Naive thymus-derived CD4-positive, alpha-beta T cell (primary cell): ENCODE results near the gene C1QTNF2. TPM values are rescaled to one million over a fixed set of nuclear protein-coding genes. Genes with fewer than 3 reads are reported as not detected.
A peak's percentile ranks its signal among the peaks of the same experiment; 100 is the strongest.

Experiments used
- ATAC-seq: fragments of 150-1000 bp; cut with Tn5 transposase; 2 replicates; pipeline ENCODE4 v1.10.0; 2021; ENCODE audit warnings: mild to moderate bottlenecking, moderate library complexity
- CTCF ChIA-PET: fragments of 350-600 bp; sonication (Branson Sonifier 250); formaldehyde crosslinking; loops from one replicate; lab custom pipeline; 2021; ENCODE audit warnings: antibody characterized with exemption; lab: Charles Lee
- POLR2A ChIA-PET: fragments of 350-600 bp; sonication (Branson Sonifier 250); formaldehyde crosslinking; loops from one replicate; lab custom pipeline; 2021; ENCODE audit warnings: antibody characterized with exemption, inconsistent platforms; lab: Charles Lee
- DNase-seq, 9 donors: peaks; one replicate each; pipeline versions ENCODE4 v3.0.0 to v3.0.0-alpha.2; 2020 to 2022; ENCODE audit warnings: mixed read lengths in 1 of 9
- H3K27ac ChIP-seq: one replicate; pipeline ENCODE4 v1.7.0; 2013; ENCODE audit warnings: mild to moderate bottlenecking, low read depth, low read length, moderate library complexity
- H3K27me3 ChIP-seq, 2 donors: one replicate each; pipeline ENCODE4 v1.7.0; 2013; ENCODE audit warnings: low read length in 2 of 2, mild to moderate bottlenecking in 2 of 2, moderate library complexity in 2 of 2; ENCODE audit not compliant: control insufficient read depth in 2 of 2, insufficient read depth in 2 of 2
- H3K36me3 ChIP-seq, 3 experiments: 1 replicate in 2 of 3; 2 replicates in 1 of 3; pipeline ENCODE4 v1.7.0; 2013; ENCODE audit warnings: low read length in 3 of 3, mild to moderate bottlenecking in 3 of 3, moderate library complexity in 1 of 3; ENCODE audit not compliant: insufficient read depth in 3 of 3, control insufficient read depth in 2 of 3
- H3K4me1 ChIP-seq, 2 donors: one replicate each; pipeline ENCODE4 v1.7.0; 2013; ENCODE audit warnings: low read length in 2 of 2, mild to moderate bottlenecking in 2 of 2, moderate library complexity in 1 of 2; ENCODE audit not compliant: control insufficient read depth in 2 of 2, insufficient read depth in 2 of 2
- H3K4me3 ChIP-seq: 2 replicates; pipeline ENCODE4 v1.7.0; 2013; ENCODE audit warnings: mild to moderate bottlenecking, low read length
- H3K9me3 ChIP-seq, 3 experiments: 1 replicate in 2 of 3; 2 replicates in 1 of 3; pipeline ENCODE4 v1.7.0; 2013; ENCODE audit warnings: low read length in 3 of 3; ENCODE audit not compliant: control insufficient read depth in 2 of 3
- H3K27ac Mint-ChIP-seq, 9 donors: one replicate each; pipeline ENCODE4 v1.8.0; 2020 to 2022; ENCODE audit warnings: mixed read lengths in 9 of 9, mild to moderate bottlenecking in 8 of 9, moderate library complexity in 5 of 9, inconsistent platforms in 2 of 9
- H3K27me3 Mint-ChIP-seq, 5 donors: one replicate each; pipeline ENCODE4 v1.8.0; 2021 to 2022; ENCODE audit warnings: mixed read lengths in 5 of 5, mild to moderate bottlenecking in 1 of 5
- H3K36me3 Mint-ChIP-seq, 5 donors: one replicate each; pipeline ENCODE4 v1.8.0; 2020 to 2022; ENCODE audit warnings: mixed read lengths in 5 of 5, mild to moderate bottlenecking in 3 of 5, inconsistent platforms in 1 of 5
- H3K4me1 Mint-ChIP-seq, 7 donors: one replicate each; pipeline ENCODE4 v1.8.0; 2020 to 2022; ENCODE audit warnings: mixed read lengths in 7 of 7, mild to moderate bottlenecking in 3 of 7, inconsistent platforms in 1 of 7
- H3K4me3 Mint-ChIP-seq, 10 donors: one replicate each; pipeline ENCODE4 v1.8.0; 2020 to 2022; ENCODE audit warnings: mild to moderate bottlenecking in 10 of 10, mixed read lengths in 10 of 10, moderate library complexity in 6 of 10, inconsistent platforms in 2 of 10
- H3K9me3 Mint-ChIP-seq, 11 donors: one replicate each; pipeline ENCODE4 v1.8.0; 2020 to 2022; ENCODE audit warnings: mixed read lengths in 11 of 11, mild to moderate bottlenecking in 4 of 11, inconsistent platforms in 1 of 11, moderate library complexity in 1 of 11
- intact Hi-C, 2 donors: fragments of 100-400 bp; cut with micrococcal nuclease; formaldehyde crosslinking; loops; one replicate each; pipeline ENCODE4 v1.15.1; 2023
- polyA plus RNA-seq, 2 donors: library from polyadenylated mRNA; unstranded; fragments of 300-500 nt; fragmentation: Illumina TruSeq; gene quantifications; one replicate each; pipeline ENCODE4 v1.2.3, GENCODE V29; 2021
- total RNA-seq, 6 experiments: library from RNA in 5 of 6; stranded (reverse) in 5 of 6; gene quantifications; 1 replicate in 5 of 6; 2 replicates in 1 of 6; pipeline ENCODE4 v1.2.3 and lab custom pipeline; 2021 to 2026

C1QTNF2 gene
- total and polyA plus RNA-seq, 7 experiments from 2014 or later: not detected

DNA sequence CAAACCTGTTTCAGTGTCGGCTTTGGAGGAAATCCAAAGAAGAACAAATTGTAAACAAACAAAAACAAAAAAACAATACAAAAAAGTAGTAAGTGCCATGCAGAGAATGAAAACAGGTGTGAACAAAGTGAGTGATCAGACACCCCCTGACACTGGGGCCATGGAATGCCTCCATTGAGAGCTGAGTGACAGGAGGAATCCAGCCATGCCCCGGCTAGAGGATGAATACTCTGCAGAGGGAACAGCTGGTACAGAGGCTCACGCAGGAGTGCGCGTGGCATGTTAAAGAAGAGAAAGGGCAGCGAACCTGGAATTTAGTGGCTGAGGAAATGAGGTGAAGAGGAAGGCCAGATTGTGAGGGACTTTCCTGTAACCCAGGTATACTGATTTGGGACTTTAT lies 42.6 kb downstream of the C1QTNF2 start:
- peaks cover 0 to 5% (median 0%) of the 10 kb centered on the region in 5 donors for H3K36me3 Mint-ChIP-seq
- H3K27me3 Mint-ChIP-seq: peaks cover 0 to 13% (median 0%) of the 10 kb centered on the region in 5 donors
- no peak overlapping the region for H3K4me3 ChIP-seq
- no peaks in the 10 kb centered on the region for H3K36me3 ChIP-seq
- intact Hi-C loops: no loop called here
- H3K27me3 ChIP-seq: no peaks in the 10 kb centered on the region
- H3K27ac ChIP-seq: no peak overlapping the region
- no peak for ATAC-seq
- no peak for DNase-seq
- ChIA-PET POLR2A (no interaction called here), CTCF (no interaction called here)
- no peaks in the 10 kb centered on the region for H3K9me3 ChIP-seq
- H3K4me3 Mint-ChIP-seq: no peak overlapping the region
- H3K4me1 Mint-ChIP-seq: peaks cover 0 to 10% (median 4%) of the 10 kb centered on the region in 7 donors
- H3K4me1 ChIP-seq: no peaks in the 10 kb centered on the region
- peaks cover 0 to 3% (median 0%) of the 10 kb centered on the region in 11 donors for H3K9me3 Mint-ChIP-seq
- H3K27ac Mint-ChIP-seq: no peak overlapping the region

DNA sequence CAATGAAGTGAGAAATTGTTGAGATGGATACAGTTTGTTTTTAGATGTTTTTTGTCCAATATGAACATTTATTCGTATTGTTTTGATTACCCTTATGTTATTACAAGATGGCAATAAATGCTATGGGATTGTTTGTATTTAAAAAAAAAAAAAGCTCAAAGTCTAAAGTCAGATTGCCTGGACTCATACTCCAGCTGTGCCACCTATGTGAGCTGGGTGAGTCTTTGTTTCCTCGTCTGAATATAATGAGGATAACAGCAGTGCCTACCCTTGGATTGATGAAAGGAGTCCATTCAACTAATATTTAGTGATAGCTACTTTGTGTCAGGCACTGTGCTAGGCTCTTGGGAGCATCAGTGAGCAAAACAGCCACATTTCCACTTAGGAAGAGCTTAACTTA lies 43.4 kb downstream of the C1QTNF2 start:
- Histone ChIP-seq H3K4me1 (no peaks in the 10 kb centered on the region), H3K27ac (no peak overlapping the region), H3K4me3 (no peak overlapping the region), H3K9me3 (no peaks in the 10 kb centered on the region), H3K36me3 (no peaks in the 10 kb centered on the region), H3K27me3 (no peaks in the 10 kb centered on the region)
- peaks cover 0 to 3% (median 0%) of the 10 kb centered on the region in 11 donors for H3K9me3 Mint-ChIP-seq
- POLR2A ChIA-PET: no interaction called here
- peaks cover 0 to 5% (median 0%) of the 10 kb centered on the region in 5 donors for H3K36me3 Mint-ChIP-seq
- H3K4me3 Mint-ChIP-seq: no peak overlapping the region
- H3K27me3 Mint-ChIP-seq: peaks cover 0 to 14% (median 3%) of the 10 kb centered on the region in 5 donors
- ATAC-seq: no peak
- DNase-seq: no peak
- H3K4me1 Mint-ChIP-seq: peaks cover 0 to 10% (median 4%) of the 10 kb centered on the region in 7 donors
- intact Hi-C loops: no loop called here
- no peak overlapping the region for H3K27ac Mint-ChIP-seq
- CTCF ChIA-PET: no interaction called here

DNA sequence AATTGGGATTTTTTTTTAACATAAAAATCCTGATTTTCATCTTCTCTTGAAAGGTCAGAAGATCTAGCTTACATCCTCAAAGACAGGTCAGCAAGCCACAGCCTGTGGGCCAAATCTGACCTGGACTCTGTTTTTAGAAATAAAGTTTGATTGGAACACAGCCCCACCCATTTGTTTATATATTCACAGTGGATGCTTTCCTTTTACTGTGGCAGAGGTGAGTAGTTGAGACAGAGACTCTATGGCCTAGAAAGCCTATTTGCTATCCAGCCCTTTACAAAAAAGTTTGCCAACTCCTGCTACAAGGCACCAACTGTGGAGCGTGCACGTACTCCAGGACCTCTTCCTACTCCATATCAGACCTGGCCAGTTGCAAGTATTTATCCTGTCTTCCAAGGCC lies 44.7 kb downstream of the C1QTNF2 start:
- ATAC-seq (no peak), DNase-seq (no peak)
- ChIA-PET POLR2A (no interaction called here), CTCF (no interaction called here)
- peaks cover 0 to 25% (median 5%) of the 10 kb centered on the region in 5 donors for H3K27me3 Mint-ChIP-seq
- Histone ChIP-seq H3K4me3 (no peak overlapping the region), H3K27ac (no peak overlapping the region), H3K36me3 (no peaks in the 10 kb centered on the region), H3K9me3 (no peaks in the 10 kb centered on the region), H3K4me1 (no peaks in the 10 kb centered on the region), H3K27me3 (no peaks in the 10 kb centered on the region)
- H3K36me3 Mint-ChIP-seq: peaks cover 0 to 5% (median 0%) of the 10 kb centered on the region in 5 donors
- H3K4me3 Mint-ChIP-seq: no peak overlapping the region
- H3K4me1 Mint-ChIP-seq: peaks cover 0 to 10% (median 4%) of the 10 kb centered on the region in 7 donors
- no peak overlapping the region for H3K27ac Mint-ChIP-seq
- H3K9me3 Mint-ChIP-seq: peaks cover 0 to 3% (median 0%) of the 10 kb centered on the region in 11 donors
- intact Hi-C loops: no loop called here

DNA sequence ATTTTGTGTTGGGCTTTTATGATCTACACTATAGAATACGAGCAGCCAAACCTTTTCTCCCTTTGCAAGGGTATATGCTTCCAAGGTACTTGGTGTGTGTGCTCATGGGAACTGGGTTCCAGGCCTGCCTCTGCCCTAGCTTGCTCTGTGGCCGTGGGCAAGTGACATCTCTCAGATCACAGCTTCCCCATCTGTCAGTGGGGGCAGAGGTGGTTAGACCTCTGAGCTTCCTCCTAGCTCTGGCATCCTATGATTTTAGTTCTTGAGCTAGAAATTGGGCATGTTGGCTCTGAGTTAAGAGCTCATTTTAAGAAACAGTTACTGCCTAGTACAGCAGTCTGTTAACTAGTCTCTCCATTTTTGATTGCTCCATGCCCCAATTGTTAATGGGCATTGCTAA lies 45.5 kb downstream of the C1QTNF2 start:
- CTCF ChIA-PET: no interaction called here
- Histone ChIP-seq H3K27me3 (no peaks in the 10 kb centered on the region), H3K36me3 (no peaks in the 10 kb centered on the region), H3K9me3 (no peaks in the 10 kb centered on the region), H3K4me1 (no peaks in the 10 kb centered on the region), H3K4me3 (no peak overlapping the region), H3K27ac (no peak overlapping the region)
- Mint-ChIP-seq H3K36me3 (peaks cover 0 to 5% (median 0%) of the 10 kb centered on the region in 5 donors), H3K27me3 (peaks cover 5 to 33% (median 10%) of the 10 kb centered on the region in 5 donors), H3K4me1 (peaks cover 0 to 3% (median 0%) of the 10 kb centered on the region in 7 donors), H3K4me3 (no peak overlapping the region), H3K9me3 (peaks cover 0 to 3% (median 0%) of the 10 kb centered on the region in 11 donors), H3K27ac (no peak overlapping the region)
- intact Hi-C loops: no loop called here
- DNase-seq: no peak
- no peak for ATAC-seq
- POLR2A ChIA-PET: no interaction called here

DNA sequence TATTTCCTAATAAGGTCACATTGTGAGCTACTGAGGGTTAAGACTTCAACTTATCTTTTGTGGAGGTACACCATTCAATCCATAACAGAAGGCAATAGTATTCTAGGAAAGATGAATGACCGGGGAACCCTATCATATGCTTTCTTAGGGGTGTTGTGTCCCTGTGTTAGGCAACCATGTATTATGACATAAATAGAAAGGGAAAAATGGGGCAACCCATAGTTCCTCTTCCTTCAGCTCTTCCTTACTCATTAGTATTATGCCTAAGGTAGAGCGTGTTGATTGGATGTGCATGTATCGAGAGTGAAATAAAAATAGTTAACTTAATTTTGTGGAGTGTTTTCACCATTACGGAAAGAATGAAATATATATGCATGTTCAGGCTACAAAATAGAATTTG lies 52.0 kb downstream of the C1QTNF2 start:
- Mint-ChIP-seq H3K27ac (no peak overlapping the region), H3K4me1 (peaks cover 0 to 5% (median 0%) of the 10 kb centered on the region in 7 donors), H3K36me3 (no peaks in the 10 kb centered on the region), H3K4me3 (no peak overlapping the region), H3K27me3 (peaks cover 38 to 68% (median 39%) of the 10 kb centered on the region in 5 donors), H3K9me3 (no peaks in the 10 kb centered on the region)
- Histone ChIP-seq H3K4me1 (no peaks in the 10 kb centered on the region), H3K36me3 (no peaks in the 10 kb centered on the region), H3K27ac (no peak overlapping the region), H3K9me3 (no peaks in the 10 kb centered on the region), H3K27me3 (no peaks in the 10 kb centered on the region), H3K4me3 (no peak overlapping the region)
- intact Hi-C loops: no loop called here
- ChIA-PET CTCF (no interaction called here), POLR2A (no interaction called here)
- peak; percentile 69 for ATAC-seq
- no peak for DNase-seq

DNA sequence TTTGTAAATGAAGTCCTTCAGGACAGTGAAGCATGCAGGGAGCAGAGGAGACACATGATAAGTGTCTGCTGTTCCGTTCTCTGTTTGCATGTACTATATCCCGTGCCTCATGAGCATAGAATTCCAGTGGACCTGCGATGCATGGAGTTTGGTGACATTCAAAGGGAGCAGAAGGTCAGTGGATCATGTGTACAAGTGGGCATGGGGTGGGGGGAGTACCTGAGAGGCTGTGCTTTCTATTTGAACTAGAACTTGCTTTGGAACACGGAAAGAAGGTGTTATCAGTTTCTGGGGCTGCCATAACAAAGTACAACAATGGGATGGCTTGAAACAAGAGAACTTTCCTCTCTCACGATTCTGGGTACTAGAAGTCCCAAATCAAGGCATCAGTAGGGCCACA lies 53.0 kb downstream of the C1QTNF2 start:
- peaks cover 2 to 12% (median 7%) of the 10 kb centered on the region in 7 donors for H3K4me1 Mint-ChIP-seq
- peaks cover 46 to 76% (median 48%) of the 10 kb centered on the region in 5 donors for H3K27me3 Mint-ChIP-seq
- H3K36me3 Mint-ChIP-seq: peaks cover 0 to 5% (median 0%) of the 10 kb centered on the region in 5 donors
- Histone ChIP-seq H3K36me3 (no peaks in the 10 kb centered on the region), H3K9me3 (no peaks in the 10 kb centered on the region), H3K27ac (no peak overlapping the region), H3K27me3 (no peaks in the 10 kb centered on the region), H3K4me3 (no peak overlapping the region), H3K4me1 (no peaks in the 10 kb centered on the region)
- H3K27ac Mint-ChIP-seq: no peak overlapping the region
- CTCF ChIA-PET: no interaction called here
- intact Hi-C loops: no loop called here
- ATAC-seq: no peak
- no peak overlapping the region for H3K4me3 Mint-ChIP-seq
- H3K9me3 Mint-ChIP-seq: peaks cover 0 to 2% (median 0%) of the 10 kb centered on the region in 11 donors
- POLR2A ChIA-PET: no interaction called here
- no peak for DNase-seq

DNA sequence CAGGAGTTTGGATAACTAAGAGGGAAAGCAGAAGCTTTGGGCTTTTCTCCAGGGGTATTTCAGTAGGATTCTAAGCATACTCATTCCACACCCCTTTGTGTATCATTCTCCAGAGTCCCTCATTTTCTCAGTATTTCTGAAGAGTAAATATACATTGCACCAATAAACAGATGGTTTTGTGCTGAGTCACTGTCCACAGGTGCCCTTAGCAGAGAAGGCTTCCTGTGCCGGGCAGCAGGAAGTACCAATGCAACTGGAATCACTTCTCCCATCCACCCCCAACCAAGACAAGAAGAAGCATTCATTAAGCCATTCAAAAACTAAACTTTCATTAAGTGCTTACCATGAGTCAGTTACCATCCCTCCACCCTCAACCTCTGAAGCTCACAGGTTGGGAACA lies 54.5 kb downstream of the C1QTNF2 start:
- Histone ChIP-seq H3K4me3 (no peak overlapping the region), H3K27ac (no peak overlapping the region), H3K9me3 (no peaks in the 10 kb centered on the region), H3K36me3 (no peaks in the 10 kb centered on the region), H3K4me1 (no peaks in the 10 kb centered on the region), H3K27me3 (no peaks in the 10 kb centered on the region)
- Mint-ChIP-seq H3K4me3 (no peak overlapping the region), H3K9me3 (peaks cover 0 to 2% (median 0%) of the 10 kb centered on the region in 11 donors), H3K27me3 (peaks cover 51 to 75% (median 55%) of the 10 kb centered on the region in 5 donors), H3K4me1 (peaks cover 2 to 16% (median 12%) of the 10 kb centered on the region in 7 donors), H3K36me3 (peaks cover 0 to 5% (median 0%) of the 10 kb centered on the region in 5 donors), H3K27ac (no peak overlapping the region)
- CTCF ChIA-PET: no interaction called here
- POLR2A ChIA-PET: no interaction called here
- intact Hi-C loops: no loop called here
- no peak for ATAC-seq
- no peak for DNase-seq
